Posterior vena cava (tissue), 2 donors: ENCODE measurements around the gene NBPF11. TPM values are rescaled to one million over a fixed set of nuclear protein-coding genes. Genes with fewer than 3 reads are reported as not detected.
"Not testable (repeated sequence)": the region's sequence is repeated elsewhere in the genome, so short reads cannot be mapped to it uniquely, and the experiment has no call there.

Source experiments
- DNase-seq: peaks from one replicate; pipeline ENCODE4 v3.0.0-alpha.2; 2020; ENCODE audit warnings: low spot score
- intact Hi-C, 2 donors: fragments of 100-400 bp; cut with DNase I; formaldehyde crosslinking; loops; one replicate each; pipeline versions ENCODE4 v1.14.1 to v1.14.2; 2022 to 2023
- long read RNA-seq, 2 donors: library from polyadenylated mRNA; unstranded; transcript quantifications; one replicate each; pipeline ENCODE4 v2.0.0, GENCODE V29; 2020 to 2021
- total RNA-seq, 2 donors: library from RNA; stranded (reverse); fragmentation: NEBNext Ultra II Directional; extraction: Animal tissue kit (Norgen Biotek cat#: 25700); gene quantifications; one replicate each; pipeline ENCODE4 v1.2.1, GENCODE V29; 2021
- donor health status: DM: yes; HTN: yes; CAD: no.
- donor health status: DM: yes; HTN: yes; CAD: no.

Gene NBPF11
- 1 to 10 TPM; 6.7 to 9.7 TPM for total RNA-seq
- long read RNA-seq, donor 1, partial matches to known transcripts = 1 of 4 reads
- long read RNA-seq, donor 1, other reads (novel, unspliced or antisense) = 3 of 4 reads
- long read RNA-seq, donor 2, partial matches to known transcripts = 1 of 7 reads
- long read RNA-seq, donor 2, other reads (novel, unspliced or antisense) = 6 of 7 reads

- DNase-seq = peak; percentile 95
- intact Hi-C loops = not testable (repeated sequence)
Measured at GRCh38 chr1:148151911-148152656, at the start of gene NBPF11. Gene NBPF11 (minus strand): TSS chr1:148152281. CDS start chr1:148127003, 25,278 bp downstream.

DNA sequence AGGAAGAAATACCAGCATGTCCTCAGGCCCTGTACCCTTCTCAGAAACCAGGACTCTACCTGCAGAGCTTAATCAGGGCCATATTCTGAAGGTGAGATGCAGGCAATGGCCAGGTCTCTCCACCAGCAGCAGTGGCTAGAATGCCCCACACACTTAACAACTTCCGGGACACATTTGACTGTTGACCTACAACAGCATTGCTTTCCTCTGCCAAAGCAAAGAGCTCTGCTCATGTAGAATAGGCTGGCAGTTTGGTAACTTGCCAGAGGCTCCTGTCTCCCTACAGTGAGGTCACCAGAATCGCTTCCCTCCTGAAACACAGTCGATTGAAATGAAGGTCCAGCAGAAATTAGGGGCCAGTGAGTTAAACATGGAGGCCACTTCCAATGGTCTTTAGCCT, 45.3 kb upstream of the NBPF11 start:
- intact Hi-C loops, DNase-seq: not testable (repeated sequence)

DNA sequence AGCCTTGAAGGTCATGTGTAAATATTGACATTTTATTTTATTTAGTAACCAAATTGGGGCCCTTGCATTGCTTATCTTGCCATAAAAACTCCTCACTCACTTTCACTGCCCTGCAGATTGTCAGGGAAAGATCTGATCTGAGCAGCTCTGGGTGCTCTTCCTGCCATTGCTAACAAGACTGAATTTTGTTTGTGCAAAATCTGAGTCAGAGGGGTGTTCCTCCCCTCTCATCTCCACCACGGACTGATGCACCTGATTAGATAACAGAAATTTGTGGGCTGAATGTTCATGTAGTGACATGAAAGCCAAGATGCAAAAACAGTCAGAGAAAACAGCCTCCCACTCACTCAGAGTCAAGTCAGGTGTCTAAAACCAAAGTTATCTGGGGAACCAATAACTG, 44.9 kb upstream of the NBPF11 start:
- DNase-seq, intact Hi-C loops: not testable (repeated sequence)

DNA sequence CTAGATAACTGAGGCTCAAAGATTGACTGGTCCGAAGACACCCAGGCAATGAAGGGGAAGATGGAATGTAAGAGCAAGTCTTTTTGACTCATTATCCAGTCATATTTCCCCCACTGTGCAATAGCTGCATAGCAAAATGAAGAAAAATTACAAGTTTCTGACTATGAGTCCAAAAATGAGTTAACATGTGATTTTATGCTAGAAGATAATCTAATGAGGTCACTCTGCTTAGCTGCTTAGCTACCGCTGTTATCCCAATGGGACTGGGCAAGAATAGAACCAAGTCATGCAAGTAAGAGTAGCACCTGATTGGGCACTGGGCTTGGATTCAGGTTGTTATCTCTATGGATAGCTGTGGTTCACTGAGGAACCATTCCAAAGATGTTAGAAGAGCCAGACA, 43.0 kb upstream of the NBPF11 start:
- intact Hi-C loops, DNase-seq: not testable (repeated sequence)

DNA sequence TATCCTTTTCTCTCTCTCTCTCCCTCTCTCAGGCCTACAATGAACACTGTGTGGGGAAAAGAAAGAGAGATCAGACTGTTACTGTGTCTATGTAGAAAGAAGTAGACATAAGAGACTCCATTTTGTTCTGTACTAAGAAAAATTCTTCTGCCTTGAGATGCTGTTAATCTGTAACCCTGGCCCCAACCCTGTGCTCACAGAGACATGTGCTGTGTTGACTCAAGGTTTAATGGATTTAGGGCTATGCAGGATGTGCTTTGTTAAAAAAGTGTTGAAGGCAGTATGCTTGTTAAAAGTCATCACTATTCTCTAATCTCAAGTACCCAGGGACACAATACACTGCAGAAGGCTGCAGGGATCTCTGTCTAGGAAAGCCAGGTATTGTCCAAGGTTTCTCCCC, 36.7 kb upstream of the NBPF11 start:
- DNase-seq, intact Hi-C loops: not testable (repeated sequence)

- intact Hi-C loops, DNase-seq: not testable (repeated sequence)
Measured at GRCh38 chr1:148178682-148179081, 26.6 kb upstream of the NBPF11 start.

- intact Hi-C loops, DNase-seq: not testable (repeated sequence)
Measured at GRCh38 chr1:148175414-148175813, 23.3 kb upstream of the NBPF11 start.

- intact Hi-C loops, DNase-seq: not testable (repeated sequence)
Measured at GRCh38 chr1:148171995-148172394, 19.9 kb upstream of the NBPF11 start.

DNA sequence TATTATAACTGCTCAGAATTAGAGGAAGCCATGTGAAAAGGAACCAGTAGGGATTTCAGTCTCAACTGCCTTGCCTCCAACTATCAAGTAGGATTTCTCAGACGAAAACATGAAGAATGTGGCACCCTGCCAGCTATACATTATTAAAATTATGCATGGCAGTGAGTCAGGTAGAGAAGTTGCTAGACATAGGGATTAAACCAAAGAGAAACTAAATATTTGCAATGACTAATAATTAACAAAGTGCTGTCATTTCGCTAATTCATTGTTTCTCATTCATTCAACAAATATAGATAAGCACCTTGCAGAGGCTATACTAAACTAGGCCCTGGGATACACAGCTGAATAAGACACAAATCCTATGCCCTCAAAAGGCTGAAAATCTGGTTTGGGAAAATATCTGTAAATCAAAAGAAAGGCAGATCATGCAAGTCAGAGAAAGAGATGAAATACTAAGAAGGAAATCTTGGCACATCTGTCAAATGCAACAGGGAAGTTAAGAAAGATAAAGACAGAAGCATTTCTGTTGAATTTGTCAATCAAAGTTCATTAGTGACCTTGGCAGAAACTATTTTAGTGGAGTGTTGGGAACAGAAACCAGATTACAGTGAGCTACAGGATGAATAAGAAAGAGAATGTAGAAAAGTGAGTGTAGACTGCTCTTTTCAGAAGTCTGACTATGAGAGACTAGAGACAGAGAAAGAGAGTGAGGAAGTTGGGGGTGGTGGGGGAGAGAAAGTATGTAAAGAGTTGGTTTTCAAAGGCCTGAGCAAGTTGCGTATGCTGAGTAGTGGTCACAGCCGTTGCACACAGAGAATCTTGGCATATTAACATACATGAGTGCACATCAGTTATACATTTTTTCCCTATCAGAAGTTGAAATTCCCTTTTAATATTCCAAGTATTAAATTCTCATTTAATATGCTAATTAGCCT, 14.7 kb upstream of the NBPF11 start:
- intact Hi-C loops = no loop called here
- DNase-seq = no peak

- DNase-seq = no peak
Measured at GRCh38 chr1:148162363-148162762, 10.3 kb upstream of the NBPF11 start.

GRCh38 chr1:148161053-148161901, 9.2 kb upstream of the NBPF11 start:
- no peak for DNase-seq
- intact Hi-C loops = no loop called here

More at GRCh38 chr1:148162363-148162762, 10.3 kb upstream of the NBPF11 start:
- intact Hi-C loops = no loop called here

DNA sequence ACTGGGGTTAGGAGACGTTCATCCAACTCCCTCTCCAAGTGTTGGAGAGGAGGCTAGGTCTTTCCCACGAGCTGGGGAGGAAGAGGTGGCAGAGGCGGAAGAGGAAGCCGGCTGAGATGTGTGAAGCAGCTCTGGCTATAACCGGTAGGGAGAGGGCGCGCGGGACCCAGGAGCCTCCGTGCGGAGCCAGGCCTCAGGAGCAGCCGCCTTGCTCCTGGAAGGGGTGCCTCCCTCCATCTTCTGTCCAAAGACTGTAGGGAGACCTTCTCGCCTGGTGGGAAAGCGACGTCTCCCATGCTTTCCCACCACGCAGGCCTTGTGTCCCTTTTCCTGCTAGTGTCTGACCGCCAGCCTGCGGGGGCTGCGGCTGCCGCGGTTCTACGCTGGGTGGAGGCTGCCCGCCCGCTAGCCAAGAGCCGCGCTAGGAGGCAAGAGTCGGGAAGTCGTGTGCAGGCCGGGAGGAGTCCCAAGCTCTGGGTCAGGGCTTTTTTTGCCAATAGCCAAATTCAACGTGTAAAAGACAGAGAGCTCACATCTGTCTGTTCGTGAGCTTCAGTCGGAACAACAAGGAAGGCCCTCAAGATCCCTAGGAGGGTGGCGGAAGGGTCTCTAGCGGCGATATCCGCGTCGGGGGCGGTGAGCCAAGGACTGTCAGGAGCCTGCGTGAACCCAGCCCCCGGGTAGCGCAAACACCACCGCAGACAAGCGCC, 8.4 kb upstream of the NBPF11 start:
- intact Hi-C loops = no loop called here
- DNase-seq = no peak

DNA sequence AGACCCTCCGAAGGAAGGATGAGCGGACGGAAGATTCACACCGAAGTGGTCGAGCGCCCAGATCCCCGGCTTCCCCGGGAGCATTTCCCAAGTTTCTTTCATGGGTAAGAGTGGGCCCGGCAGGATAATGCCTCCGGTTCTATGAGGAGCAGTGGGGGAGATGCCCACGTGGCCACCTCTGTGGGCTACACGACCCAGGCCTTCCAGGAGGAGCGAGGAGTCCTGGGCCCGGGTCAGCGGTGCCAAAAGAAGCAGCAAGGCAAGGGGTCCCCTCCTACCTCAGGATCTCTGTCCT, 7.9 kb upstream of the NBPF11 start:
- intact Hi-C loops = no loop called here
- DNase-seq = no peak

DNA sequence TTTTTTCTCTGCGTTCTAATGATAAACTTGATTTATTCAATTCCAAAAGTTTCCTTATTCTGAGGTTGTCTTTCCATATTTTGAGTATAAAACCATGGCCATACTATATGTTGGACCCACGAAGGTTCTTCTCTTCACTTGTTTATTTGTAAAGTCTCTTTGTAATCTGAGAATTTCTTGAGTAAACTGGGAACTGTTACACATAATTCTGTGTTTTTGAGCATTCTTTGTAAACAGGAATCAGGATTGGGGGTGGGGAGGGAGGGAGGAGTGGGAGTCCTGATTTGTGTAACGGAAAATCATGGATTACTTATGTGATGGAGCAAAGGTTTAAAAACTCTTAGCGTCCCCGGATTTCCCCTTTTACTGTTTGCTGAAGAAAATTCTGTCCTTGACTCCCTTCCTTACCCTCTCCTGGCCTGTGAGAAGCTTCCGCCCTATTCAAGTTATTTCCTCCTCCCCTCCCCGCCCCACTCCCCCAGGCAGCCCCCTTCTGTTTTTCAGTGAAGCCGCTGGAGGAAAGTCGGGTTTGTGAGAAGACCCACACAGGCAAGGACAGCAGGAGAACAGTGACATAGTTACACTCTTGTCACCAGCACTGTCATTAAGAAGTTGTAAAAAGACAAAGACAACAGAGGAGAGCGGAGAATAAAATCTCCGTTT, 6.4 kb upstream of the NBPF11 start:
- no peak for DNase-seq
- intact Hi-C loops = no loop called here

GRCh38 chr1:148157803-148158202, 5.7 kb upstream of the NBPF11 start:
- DNase-seq, intact Hi-C loops: not testable (repeated sequence)

DNA sequence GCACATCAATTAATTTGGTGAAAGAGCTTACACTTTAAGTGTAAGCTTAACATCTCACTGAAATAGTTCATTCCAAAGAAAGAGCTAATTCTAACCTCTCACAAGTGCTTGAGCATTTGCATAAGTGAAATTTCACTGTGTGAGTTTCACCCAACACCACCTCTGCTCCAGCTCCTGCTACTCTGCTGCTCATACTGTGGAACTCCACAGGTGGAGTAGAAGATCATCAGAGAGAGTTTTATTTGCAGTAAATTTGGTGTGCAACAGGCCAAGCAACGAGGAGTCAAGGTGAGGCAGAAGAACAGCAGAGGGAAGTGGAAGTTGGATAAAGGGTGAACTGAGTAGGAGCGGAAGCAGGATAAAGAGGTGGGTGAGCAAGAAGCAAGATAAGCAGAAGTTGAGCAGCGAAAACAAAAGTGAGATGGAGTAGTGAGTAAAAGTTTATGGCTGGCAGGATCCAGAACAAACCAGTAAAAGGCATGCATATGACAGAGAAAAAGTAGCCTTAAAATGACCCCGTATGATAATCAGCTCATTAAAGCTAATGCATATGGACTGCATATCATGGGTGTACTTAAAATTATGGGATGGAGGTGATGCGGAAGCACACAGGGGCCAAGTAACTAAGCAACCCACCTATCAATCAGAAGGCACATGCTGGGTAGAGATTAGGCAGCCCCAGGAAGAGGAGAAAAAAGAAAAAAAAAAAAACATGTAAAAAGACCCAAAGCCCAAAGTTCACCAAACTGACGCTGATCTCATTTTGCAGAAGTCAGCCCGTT, 3.6 kb upstream of the NBPF11 start:
- DNase-seq, intact Hi-C loops: not testable (repeated sequence)

DNA sequence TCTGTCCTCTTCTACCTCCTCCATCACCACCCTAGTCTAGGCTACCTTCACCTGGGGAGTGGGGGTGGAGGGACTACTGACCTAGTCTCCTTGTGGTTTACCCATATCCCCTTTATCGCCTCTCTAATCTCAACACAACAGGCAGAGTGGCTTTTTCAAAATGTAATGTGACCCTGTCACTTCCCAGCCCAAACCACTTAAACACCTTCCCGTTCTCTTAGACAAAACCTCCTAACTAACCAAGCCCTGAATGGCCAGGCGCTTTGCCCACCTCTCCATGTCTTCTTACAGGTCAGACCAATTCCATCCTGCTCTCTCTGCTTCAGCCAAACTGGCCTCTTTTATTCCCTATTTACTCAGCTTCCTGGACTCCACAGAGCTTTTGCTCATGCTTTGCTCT, 714 bp upstream of the NBPF11 start:
- DNase-seq, intact Hi-C loops: not testable (repeated sequence)
